ENCODE measurements around the gene CPD.
A peak's percentile ranks its signal among the peaks of the same experiment; 100 is the strongest.
"Not testable (repeated sequence)": the region's sequence is repeated elsewhere in the genome, so short reads cannot be mapped to it uniquely, and the experiment has no call there.

CPD gene

DNA sequence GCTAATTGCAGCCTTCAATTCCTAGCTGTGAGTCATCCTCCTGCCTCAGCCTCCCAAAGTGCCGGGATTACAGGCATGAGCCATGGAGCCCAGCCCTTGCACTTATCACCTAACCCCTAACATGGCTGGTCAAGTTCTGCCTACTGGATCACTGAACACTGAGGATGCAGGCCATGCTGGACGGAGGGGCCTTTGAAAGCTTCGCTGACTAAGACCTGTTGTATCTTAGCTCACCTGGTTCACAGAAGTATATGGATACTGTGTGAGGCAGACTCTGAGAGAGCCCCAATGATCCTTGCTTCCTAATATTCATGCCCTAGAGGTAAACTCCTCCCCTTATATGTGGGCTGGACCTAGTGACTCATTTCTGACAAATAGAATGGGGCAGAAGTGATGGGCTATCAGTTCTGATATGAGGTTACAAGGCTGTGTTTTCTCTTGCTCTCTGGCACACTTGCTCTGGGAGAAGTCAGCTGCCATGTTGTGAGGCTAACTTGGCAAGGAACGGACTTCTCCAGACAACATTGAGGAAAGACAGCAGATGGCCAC lies 33.1 kb upstream of the CPD start:
- H3K4me1 ChIP-seq, result peaks cover 15% of the 10 kb centered on the region

GRCh38 chr17:30346221-30346795 lies 32.4 kb upstream of the CPD start:
- Histone ChIP-seq H3K27me3 (ENCODE audit: control insufficient read depth, insufficient read depth, low read length) (no peaks in the 10 kb centered on the region), H3K79me2 (no peaks in the 10 kb centered on the region), H3K4me2 (ENCODE audit: low read length) (no peak overlapping the region), H3K36me3 (ENCODE audit: control insufficient read depth, insufficient read depth, low read length) (no peaks in the 10 kb centered on the region), H3K9me3 (ENCODE audit: control insufficient read depth, low read length) (no peaks in the 10 kb centered on the region), H3K27ac (no peak overlapping the region), H3K4me3 (ENCODE audit: low read depth, low read length) (no peak overlapping the region), H3K9ac (no peak overlapping the region), H2AFZ (no peak overlapping the region), H3K4me1 (peaks cover 15% of the 10 kb centered on the region)
- TF ChIP-seq CTCF (IDR thresholded peaks at IDR 0.05), result no peak

More for the DNA sequence above, 33.1 kb upstream of the CPD start:
- no peaks in the 10 kb centered on the region for H3K79me2 ChIP-seq
- no peak overlapping the region for H2AFZ ChIP-seq
- TF ChIP-seq CTCF (IDR thresholded peaks at IDR 0.05), result no peak
- H3K36me3 ChIP-seq (ENCODE audit: control insufficient read depth, insufficient read depth, low read length), result no peaks in the 10 kb centered on the region
- no peaks in the 10 kb centered on the region for H3K27me3 ChIP-seq (ENCODE audit: control insufficient read depth, insufficient read depth, low read length)
- no peak overlapping the region for H3K4me2 ChIP-seq (ENCODE audit: low read length)
- H3K9ac ChIP-seq, result no peak overlapping the region
- H3K9me3 ChIP-seq (ENCODE audit: control insufficient read depth, low read length), result no peaks in the 10 kb centered on the region
- H3K27ac ChIP-seq, result peak overlapping the region; percentile 55
- H3K4me3 ChIP-seq (ENCODE audit: low read depth, low read length), result no peak overlapping the region

GRCh38 chr17:30347488-30347887 lies 31.2 kb upstream of the CPD start:
- no peaks in the 10 kb centered on the region for H3K36me3 ChIP-seq (ENCODE audit: control insufficient read depth, insufficient read depth, low read length)
- H3K4me2 ChIP-seq (ENCODE audit: low read length), result no peak overlapping the region
- peaks cover 15% of the 10 kb centered on the region for H3K4me1 ChIP-seq
- no peak overlapping the region for H3K9ac ChIP-seq
- no peak overlapping the region for H2AFZ ChIP-seq
- no peaks in the 10 kb centered on the region for H3K27me3 ChIP-seq (ENCODE audit: control insufficient read depth, insufficient read depth, low read length)
- H3K79me2 ChIP-seq, result no peaks in the 10 kb centered on the region
- H3K4me3 ChIP-seq (ENCODE audit: low read depth, low read length), result no peak overlapping the region
- H3K27ac ChIP-seq, result no peak overlapping the region
- no peaks in the 10 kb centered on the region for H3K9me3 ChIP-seq (ENCODE audit: control insufficient read depth, low read length)
- TF ChIP-seq CTCF (IDR thresholded peaks at IDR 0.05), result no peak

GRCh38 chr17:30349252-30349651 lies 29.5 kb upstream of the CPD start:
- no peak for TF ChIP-seq CTCF (IDR thresholded peaks at IDR 0.05)
- no peak overlapping the region for H3K4me3 ChIP-seq (ENCODE audit: low read depth, low read length)

DNA sequence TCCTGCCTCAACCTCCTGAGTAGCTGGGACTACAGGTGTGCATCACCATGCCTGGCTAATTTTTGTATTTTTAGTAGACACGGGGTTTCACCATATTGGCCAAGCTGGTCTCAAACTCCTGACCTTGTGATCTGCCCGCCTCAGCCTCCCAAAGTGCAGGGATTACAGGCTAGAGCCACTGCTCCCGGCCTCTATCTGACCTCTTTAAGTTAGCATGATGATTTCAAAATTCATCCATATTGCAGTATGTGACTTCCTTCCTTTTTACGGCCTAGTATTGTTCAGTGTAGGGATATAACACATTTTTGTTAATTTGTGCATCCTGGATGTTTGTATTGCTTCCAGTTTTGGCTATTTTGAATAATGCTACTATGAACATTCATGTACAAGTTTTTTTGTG lies 27.5 kb upstream of the CPD start:
- H3K4me3 ChIP-seq (ENCODE audit: low read depth, low read length); H3K9me3 ChIP-seq (ENCODE audit: control insufficient read depth, low read length); H3K27me3 ChIP-seq (ENCODE audit: control insufficient read depth, insufficient read depth, low read length); H3K27ac ChIP-seq; H3K4me2 ChIP-seq (ENCODE audit: low read length); H2AFZ ChIP-seq; H3K36me3 ChIP-seq (ENCODE audit: control insufficient read depth, insufficient read depth, low read length); H3K79me2 ChIP-seq; H3K9ac ChIP-seq; H3K4me1 ChIP-seq: not testable (repeated sequence)

More at GRCh38 chr17:30349252-30349651, 29.5 kb upstream of the CPD start:
- no peak overlapping the region for H3K4me2 ChIP-seq (ENCODE audit: low read length)
- no peaks in the 10 kb centered on the region for H3K9me3 ChIP-seq (ENCODE audit: control insufficient read depth, low read length)
- H3K27me3 ChIP-seq (ENCODE audit: control insufficient read depth, insufficient read depth, low read length), result no peaks in the 10 kb centered on the region
- H3K9ac ChIP-seq, result no peak overlapping the region
- H3K4me1 ChIP-seq, result peaks cover 9% of the 10 kb centered on the region
- H2AFZ ChIP-seq, result no peak overlapping the region
- H3K36me3 ChIP-seq (ENCODE audit: control insufficient read depth, insufficient read depth, low read length), result no peaks in the 10 kb centered on the region
- no peak overlapping the region for H3K27ac ChIP-seq
- no peaks in the 10 kb centered on the region for H3K79me2 ChIP-seq
